GM12892 (cell line): ENCODE data around the gene PLEKHN1.

Experiments used
- DNase-seq: peaks from one replicate; pipeline ENCODE4 v3.0.0; 2011; ENCODE audit not compliant: insufficient read length
- FAIRE-seq: peaks from 2 replicates; lab custom pipeline; 2011; peaks lifted over from hg19 to GRCh38; lab: Jason Lieb, UNC
- POLR2A ChIP-seq: IDR thresholded peaks from 2 replicates; pipeline ENCODE4 v1.6.1; 2011; ENCODE audit warnings: low read depth, low read length, control low read depth
- POLR2AphosphoS5 ChIP-seq: IDR thresholded peaks from 2 replicates; pipeline ENCODE4 v1.6.1; 2011; ENCODE audit warnings: low read depth, low read length, control low read depth
- TAF1 ChIP-seq: IDR thresholded peaks from 2 replicates; pipeline ENCODE4 v1.6.1; 2011; ENCODE audit warnings: low read depth, mild to moderate bottlenecking, control low read depth, low read length, borderline replicate concordance

The PLEKHN1 gene

DNA sequence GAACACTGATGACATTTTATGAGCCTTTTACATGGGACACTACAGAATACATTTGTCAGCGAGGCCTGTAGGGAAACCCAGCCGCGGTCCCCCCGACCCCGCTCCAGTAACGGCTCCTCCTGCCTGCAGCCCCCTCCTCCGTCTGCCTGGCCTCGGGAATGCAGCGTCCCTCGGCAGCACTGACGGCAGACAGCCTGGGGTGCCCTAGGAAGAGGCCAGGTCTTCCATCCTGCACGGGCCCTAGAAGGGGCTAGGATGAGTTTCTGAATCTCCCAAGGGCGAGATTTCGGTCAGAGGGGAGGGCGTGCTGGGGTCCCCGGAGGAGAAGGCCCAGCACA, 34.1 kb upstream of the PLEKHN1 start:
- no peak for FAIRE-seq
- TF ChIP-seq POLR2AphosphoS5: no peak
- TF ChIP-seq TAF1: no peak
- TF ChIP-seq POLR2A: no peak
- DNase-seq: no peak

DNA sequence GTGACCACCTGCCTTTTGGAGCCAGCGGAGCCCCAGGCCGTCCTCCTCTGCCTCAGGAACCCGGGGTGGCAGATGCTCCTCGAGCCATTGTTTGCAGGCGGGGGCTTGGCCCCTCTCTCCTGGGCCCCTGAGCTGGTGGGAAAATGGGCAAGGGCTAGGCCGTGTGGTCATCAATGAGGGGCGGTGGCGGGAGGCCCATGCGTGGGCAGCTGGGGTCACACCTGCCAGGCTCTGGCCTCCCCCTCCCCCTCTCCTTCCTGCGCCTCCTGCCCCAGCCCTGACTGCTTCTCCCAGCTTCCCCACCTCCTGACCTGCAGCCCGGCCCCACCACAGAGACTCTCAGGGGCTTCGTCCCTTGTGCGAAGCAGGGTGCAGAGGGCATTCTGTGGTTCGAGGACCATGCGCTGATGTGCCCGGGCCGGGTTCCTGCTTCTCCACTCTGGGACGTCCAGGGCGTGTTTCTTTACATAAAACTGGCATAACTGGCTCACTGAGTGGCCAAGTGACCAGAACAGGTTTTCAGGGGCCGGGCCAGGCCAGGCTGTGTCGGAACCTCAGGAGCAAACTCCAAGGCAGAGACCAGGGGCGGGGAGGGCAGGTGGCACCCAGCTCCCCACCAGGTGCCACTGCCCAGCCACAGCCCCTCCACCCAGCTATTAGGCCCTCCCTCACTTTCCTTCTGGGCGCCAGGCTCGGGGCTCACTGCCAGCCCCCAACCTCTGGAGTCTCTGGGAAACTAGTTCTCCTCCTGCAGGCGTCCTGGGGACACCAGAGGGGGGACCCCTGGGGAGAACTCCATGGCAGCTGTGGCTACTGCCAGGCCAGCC, 33.3 kb upstream of the PLEKHN1 start:
- FAIRE-seq (no peak), DNase-seq (no peak)
- no peak for TF ChIP-seq TAF1
- no peak for TF ChIP-seq POLR2A
- no peak for TF ChIP-seq POLR2AphosphoS5

DNA sequence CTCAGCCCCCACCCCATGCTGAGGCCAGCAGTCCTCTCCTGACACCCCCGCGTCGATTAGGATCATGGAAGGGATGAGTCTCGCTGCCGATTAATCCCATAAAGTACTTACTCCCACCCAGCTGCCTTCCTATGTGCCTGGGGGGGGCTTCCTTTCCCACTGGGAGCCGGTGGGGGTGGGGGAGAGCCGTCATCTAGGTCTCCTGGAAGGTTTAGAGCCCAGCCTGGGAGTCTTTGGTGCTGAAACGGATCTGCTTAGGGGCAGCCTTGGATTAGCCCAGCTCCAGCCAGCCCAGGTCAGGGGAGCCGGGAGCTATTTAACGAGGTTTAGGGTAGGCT, 32.7 kb upstream of the PLEKHN1 start:
- FAIRE-seq: no peak
- TF ChIP-seq POLR2A: no peak
- no peak for TF ChIP-seq POLR2AphosphoS5
- TF ChIP-seq TAF1: no peak
- no peak for DNase-seq

- no peak for DNase-seq
- no peak for FAIRE-seq
- TF ChIP-seq POLR2AphosphoS5: no peak
- no peak for TF ChIP-seq POLR2A
- TF ChIP-seq TAF1: no peak
These were observed 31.1 kb upstream of the PLEKHN1 start for GRCh38 chr1:934991-935750.

GRCh38 chr1:935751-936231, 30.5 kb upstream of the PLEKHN1 start:
- DNase-seq: no peak
- no peak for FAIRE-seq
- TF ChIP-seq TAF1 (no peak), POLR2A (no peak), POLR2AphosphoS5 (no peak)

DNA sequence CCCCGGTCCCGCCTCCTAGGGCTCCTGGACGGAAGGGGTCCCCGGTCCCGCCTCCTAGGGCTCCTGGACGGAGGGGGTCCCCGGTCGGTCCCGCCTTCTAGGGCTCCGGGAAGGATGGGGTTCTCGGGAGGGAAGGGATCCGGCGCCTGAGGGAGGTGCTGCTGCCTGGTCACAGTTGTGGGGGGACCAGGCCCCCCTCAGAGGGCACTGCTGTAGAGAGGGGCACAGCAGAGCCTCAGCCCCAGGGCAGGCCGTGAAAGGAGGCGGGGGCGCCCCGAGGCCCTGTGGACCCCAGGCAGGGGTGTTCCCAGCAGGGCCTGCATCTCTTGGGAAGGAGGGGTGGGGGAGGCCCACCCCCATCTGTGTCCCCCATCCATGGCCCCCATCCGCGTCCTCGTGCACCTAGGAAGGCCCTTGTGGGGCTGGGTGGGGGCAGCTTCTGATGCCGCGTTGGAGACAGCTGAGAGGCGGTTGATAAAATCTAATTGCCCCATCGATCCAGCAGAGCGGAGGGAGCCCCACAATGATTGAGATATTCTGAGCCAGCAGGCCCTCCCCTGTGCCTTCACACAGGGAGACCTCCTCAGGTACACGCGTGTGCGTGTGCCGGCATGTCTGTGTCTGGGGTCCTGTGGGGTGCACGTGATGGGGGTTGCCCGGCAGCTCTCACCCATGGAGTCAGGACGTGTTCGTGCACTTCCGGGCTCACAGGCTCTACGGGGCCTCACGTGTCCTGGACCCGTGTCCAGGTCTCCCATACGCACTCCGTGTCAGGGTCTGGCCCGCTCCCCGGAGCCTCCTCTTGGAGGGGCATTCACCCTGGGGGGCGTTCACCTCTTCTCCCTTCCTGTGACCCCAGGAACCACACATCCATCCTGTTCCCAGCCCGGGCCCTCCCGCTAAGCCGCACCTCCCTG, 29.7 kb upstream of the PLEKHN1 start:
- TF ChIP-seq POLR2AphosphoS5 (no peak), TAF1 (no peak), POLR2A (no peak)
- FAIRE-seq: no peak

DNA sequence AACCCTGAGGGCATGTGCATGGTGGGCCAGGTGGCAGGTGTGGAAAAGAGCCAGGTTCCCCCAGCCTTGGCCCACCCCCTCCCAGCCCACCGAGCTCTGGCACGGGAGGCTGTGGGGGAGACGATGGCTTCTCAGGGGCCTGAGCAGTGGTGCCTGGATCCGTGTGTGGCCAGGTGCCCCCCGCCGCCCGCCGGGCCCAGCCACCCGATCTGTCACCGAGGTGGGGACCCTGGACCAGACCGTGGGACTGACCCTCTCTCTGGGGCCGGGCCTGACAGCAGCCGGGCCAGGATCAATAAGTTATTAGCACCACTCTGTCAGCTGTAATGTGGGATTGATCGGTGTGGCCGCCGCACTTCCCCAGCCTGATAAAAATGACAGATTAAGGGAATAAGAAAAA, 28.8 kb upstream of the PLEKHN1 start:
- DNase-seq (no peak), FAIRE-seq (no peak)
- TF ChIP-seq TAF1: no peak
- TF ChIP-seq POLR2AphosphoS5: no peak
- TF ChIP-seq POLR2A: no peak

More for the DNA sequence above, 29.7 kb upstream of the PLEKHN1 start:
- no peak for DNase-seq

DNA sequence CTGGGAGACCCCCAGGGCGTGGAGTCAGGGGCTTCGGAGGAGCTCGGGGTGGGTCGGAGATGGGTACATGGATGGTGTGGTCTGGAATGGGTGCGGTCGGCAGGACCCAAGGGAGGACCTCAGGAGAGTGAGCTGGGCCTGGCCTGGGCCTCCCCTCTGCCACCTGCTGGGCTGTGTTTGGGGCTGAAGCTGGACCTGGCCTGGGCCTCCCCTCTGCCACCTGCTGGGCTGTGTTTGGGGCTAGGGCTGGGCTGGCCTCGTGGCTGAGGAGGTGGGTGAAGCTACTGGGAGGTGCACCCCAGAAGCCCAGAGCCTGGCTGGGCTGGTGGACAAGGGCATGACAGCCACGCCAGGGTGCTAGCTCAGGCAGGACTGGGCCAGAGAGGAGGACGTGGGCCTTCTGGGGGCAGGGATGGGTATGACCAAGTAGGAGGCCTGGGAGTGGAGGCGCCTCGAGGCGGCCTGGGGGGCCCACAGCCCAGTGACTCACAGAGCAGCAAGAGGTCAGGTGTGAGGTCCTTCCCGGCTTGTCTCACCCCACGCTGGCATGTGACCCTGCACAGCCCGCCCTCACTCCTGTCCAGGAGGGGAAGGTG, 28.1 kb upstream of the PLEKHN1 start:
- TF ChIP-seq TAF1 (no peak), POLR2A (no peak), POLR2AphosphoS5 (no peak)
- FAIRE-seq: no peak
- DNase-seq: no peak

- FAIRE-seq (no peak), DNase-seq (no peak)
- TF ChIP-seq POLR2A (no peak), TAF1 (no peak), POLR2AphosphoS5 (no peak)
These were observed 27.4 kb upstream of the PLEKHN1 start for GRCh38 chr1:938711-939489.

DNA sequence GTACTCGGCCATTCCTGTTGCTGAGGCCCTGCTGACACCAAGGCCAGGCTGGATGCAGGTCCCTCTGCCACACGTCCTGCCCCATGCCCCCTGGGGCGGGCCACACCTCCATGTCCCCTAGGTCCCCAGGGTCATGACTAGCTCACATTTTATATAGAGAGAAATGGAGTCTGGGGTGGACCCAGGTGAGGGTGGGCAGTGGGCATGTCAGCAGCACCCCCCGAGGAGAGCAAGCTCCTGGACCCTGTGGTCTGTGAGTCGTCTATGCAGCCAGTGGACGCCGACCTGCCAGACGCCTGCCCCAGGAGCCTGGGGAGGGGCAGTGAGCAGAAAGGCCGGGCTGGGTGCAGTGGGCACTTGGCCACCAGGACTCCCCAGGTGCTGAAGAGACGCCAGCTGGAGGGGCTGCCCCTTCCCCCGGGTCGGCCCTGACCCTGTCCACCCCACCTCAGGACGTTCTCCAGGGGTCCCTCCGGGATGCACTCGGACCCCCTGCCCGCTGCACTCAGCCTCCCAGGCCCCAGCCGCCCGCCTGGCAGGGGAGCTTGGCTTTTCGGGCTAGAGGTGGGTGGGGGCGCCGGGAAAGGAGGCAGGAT, 26.7 kb upstream of the PLEKHN1 start:
- FAIRE-seq (no peak), DNase-seq (no peak)
- TF ChIP-seq TAF1 (no peak), POLR2AphosphoS5 (no peak), POLR2A (no peak)
